HFF-Myc (cell line): ENCODE measurements around the gene TIMM10.

ENCODE experiments used
- DNase-seq: peaks from one replicate; pipeline ENCODE4 v3.0.0-alpha.2; 2011; ENCODE audit warnings: low read depth; ENCODE audit errors: extremely low read depth
- H3K4me3 ChIP-seq: replicated peaks from 2 replicates; pipeline ENCODE4 v1.5.1; 2011; ENCODE audit warnings: low read depth, mild to moderate bottlenecking, control low read depth, low read length
- TF ChIP-seq, protein P1 (sequence below): IDR thresholded peaks from 2 replicates; pipeline ENCODE4 v1.5.1; 2012; ENCODE audit warnings: mild to moderate bottlenecking, low read depth, low read length, control low read depth; ENCODE audit errors: missing control alignments

The TIMM10 gene

DNA sequence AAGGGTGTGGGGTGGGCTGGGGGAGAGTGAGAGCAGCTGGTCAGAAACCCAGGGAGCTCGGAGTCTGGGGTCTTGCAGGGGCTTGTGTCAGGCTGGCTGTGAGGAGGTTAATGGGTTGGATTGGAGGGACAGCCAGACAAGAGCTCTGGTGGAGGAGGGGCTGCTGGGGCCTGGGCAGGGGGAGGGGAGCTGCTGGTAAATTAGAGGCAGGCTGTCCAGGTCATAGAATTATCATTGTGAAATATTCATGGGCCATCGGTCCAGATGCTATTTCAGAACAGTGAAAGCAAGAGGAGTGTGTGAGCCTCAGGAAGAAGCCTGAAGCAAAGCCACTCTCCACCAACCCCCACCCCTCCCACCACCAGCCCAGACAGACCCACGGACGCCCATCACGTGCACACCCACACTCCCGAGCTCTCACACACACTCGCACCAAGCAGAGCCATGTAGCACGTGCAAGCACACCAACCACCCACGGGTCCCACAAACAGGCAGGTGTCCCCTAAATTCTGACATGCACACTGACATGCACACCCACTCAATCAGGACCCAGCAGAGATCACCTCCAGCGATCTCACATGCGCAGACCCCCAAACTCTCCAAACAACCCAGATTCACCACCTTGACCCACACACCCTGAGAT, 51.4 kb downstream of the TIMM10 start:
- TF ChIP-seq, protein P1, sequence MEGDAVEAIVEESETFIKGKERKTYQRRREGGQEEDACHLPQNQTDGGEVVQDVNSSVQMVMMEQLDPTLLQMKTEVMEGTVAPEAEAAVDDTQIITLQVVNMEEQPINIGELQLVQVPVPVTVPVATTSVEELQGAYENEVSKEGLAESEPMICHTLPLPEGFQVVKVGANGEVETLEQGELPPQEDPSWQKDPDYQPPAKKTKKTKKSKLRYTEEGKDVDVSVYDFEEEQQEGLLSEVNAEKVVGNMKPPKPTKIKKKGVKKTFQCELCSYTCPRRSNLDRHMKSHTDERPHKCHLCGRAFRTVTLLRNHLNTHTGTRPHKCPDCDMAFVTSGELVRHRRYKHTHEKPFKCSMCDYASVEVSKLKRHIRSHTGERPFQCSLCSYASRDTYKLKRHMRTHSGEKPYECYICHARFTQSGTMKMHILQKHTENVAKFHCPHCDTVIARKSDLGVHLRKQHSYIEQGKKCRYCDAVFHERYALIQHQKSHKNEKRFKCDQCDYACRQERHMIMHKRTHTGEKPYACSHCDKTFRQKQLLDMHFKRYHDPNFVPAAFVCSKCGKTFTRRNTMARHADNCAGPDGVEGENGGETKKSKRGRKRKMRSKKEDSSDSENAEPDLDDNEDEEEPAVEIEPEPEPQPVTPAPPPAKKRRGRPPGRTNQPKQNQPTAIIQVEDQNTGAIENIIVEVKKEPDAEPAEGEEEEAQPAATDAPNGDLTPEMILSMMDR: no peak
- no peak for DNase-seq
- no peak overlapping the region for H3K4me3 ChIP-seq
